Measurements from ENCODE around the gene KATNAL2. TPM values are rescaled to one million over a fixed set of nuclear protein-coding genes. Genes with fewer than 3 reads are reported as not detected.

Gene KATNAL2
- total RNA-seq, 1 experiment from 2014 or later: 21.7 TPM

- no peak overlapping the region for H3K27ac ChIP-seq (ENCODE audit: insufficient read length, low read depth, low read length)
- no peak for DNase-seq
- no peak overlapping the region for H3K4ac ChIP-seq (ENCODE audit: low read depth, low read length)
- H3K56ac ChIP-seq (ENCODE audit: insufficient read length, low read depth, low read length): no peak overlapping the region
- no peak overlapping the region for H4K5ac ChIP-seq (ENCODE audit: insufficient read length, low read depth, low read length)
- H3K79me1 ChIP-seq (ENCODE audit: insufficient read depth, low read depth, low read length, poor library complexity, severe bottlenecking): no peaks in the 10 kb centered on the region
- H2BK120ac ChIP-seq (ENCODE audit: low read depth, low read length, poor library complexity, severe bottlenecking): no peak overlapping the region
- no peaks in the 10 kb centered on the region for H3K27me3 ChIP-seq (ENCODE audit: insufficient read depth, low read length)
- H3T11ph ChIP-seq (ENCODE audit: low read length): no peak overlapping the region
- no peak overlapping the region for H2BK5ac ChIP-seq (ENCODE audit: insufficient read length, low read length)
- H3K9me3 ChIP-seq (ENCODE audit: control insufficient read depth, low read depth, low read length): no peaks in the 10 kb centered on the region
- H2AFZ ChIP-seq (ENCODE audit: low read length): no peak overlapping the region
- H4K91ac ChIP-seq (ENCODE audit: insufficient read length, low read depth, low read length): no peak overlapping the region
- no peaks in the 10 kb centered on the region for H3K36me3 Mint-ChIP-seq (ENCODE audit: insufficient read depth in 1 of 3, low read depth in 3 of 3)
- no peak overlapping the region for H2BK15ac ChIP-seq (ENCODE audit: low read depth, low read length)
- H3K14ac ChIP-seq (ENCODE audit: insufficient read depth, low read length): no peak overlapping the region
- H2BK12ac ChIP-seq (ENCODE audit: insufficient read length, low read depth, low read length): no peak overlapping the region
- no peak overlapping the region; a peak in 1 of 7 replicates for H3K27ac Mint-ChIP-seq
- TF ChIP-seq, protein P1, sequence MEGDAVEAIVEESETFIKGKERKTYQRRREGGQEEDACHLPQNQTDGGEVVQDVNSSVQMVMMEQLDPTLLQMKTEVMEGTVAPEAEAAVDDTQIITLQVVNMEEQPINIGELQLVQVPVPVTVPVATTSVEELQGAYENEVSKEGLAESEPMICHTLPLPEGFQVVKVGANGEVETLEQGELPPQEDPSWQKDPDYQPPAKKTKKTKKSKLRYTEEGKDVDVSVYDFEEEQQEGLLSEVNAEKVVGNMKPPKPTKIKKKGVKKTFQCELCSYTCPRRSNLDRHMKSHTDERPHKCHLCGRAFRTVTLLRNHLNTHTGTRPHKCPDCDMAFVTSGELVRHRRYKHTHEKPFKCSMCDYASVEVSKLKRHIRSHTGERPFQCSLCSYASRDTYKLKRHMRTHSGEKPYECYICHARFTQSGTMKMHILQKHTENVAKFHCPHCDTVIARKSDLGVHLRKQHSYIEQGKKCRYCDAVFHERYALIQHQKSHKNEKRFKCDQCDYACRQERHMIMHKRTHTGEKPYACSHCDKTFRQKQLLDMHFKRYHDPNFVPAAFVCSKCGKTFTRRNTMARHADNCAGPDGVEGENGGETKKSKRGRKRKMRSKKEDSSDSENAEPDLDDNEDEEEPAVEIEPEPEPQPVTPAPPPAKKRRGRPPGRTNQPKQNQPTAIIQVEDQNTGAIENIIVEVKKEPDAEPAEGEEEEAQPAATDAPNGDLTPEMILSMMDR (conservative IDR thresholded peaks at IDR 0.05): no peak
- no peaks in the 10 kb centered on the region for H3K9me3 Mint-ChIP-seq
- no peak overlapping the region for H3K18ac ChIP-seq (ENCODE audit: insufficient read length, low read depth, low read length)
- no CpG with 5 or more reads among the region's 1 CpG for WGBS (ENCODE audit: extremely low coverage, insufficient read length, low lambda C conversion rate)
- no peaks in the 10 kb centered on the region for H3K27me3 Mint-ChIP-seq (ENCODE audit: low read depth)
- no peak overlapping the region for H2AK5ac ChIP-seq (ENCODE audit: insufficient read length, low read length)
- H3K4me1 ChIP-seq (ENCODE audit: insufficient read depth, low read length): peaks cover 5% of the 10 kb centered on the region; the same call in 1 of the 2 replicates
- no peaks in the 10 kb centered on the region for H4K20me1 ChIP-seq (ENCODE audit: control insufficient read depth, insufficient read depth, insufficient read length)
- H3K4me2 ChIP-seq (ENCODE audit: insufficient read depth, insufficient read length, low read length): no peak overlapping the region
- peaks cover 13 to 15% of the 10 kb centered on the region in 2 experiments for H3K4me1 Mint-ChIP-seq
- no peaks in the 10 kb centered on the region for H3K79me2 ChIP-seq (ENCODE audit: insufficient read depth, low read length)
- H3K9ac ChIP-seq (ENCODE audit: extremely low read depth, insufficient read length, low read length): no peak overlapping the region
- no peak overlapping the region for H2BK20ac ChIP-seq (ENCODE audit: low read depth, low read length, poor library complexity, severe bottlenecking)
- no peak overlapping the region for H3K4me3 Mint-ChIP-seq
- H3K23me2 ChIP-seq (ENCODE audit: insufficient read length, low read depth, low read length, poor library complexity, severe bottlenecking): no peaks in the 10 kb centered on the region
- H4K8ac ChIP-seq (replicated peaks; ENCODE audit: insufficient read length, low read depth, low read length): no peak overlapping the region
- H3K23ac ChIP-seq (ENCODE audit: insufficient read length, low read depth, low read length): no peak overlapping the region
Measured at GRCh38 chr18:46939337-46939963, 22.0 kb downstream of the KATNAL2 start.
